ENCODE results near the gene CLEC4G. TPM values are rescaled to one million over a fixed set of nuclear protein-coding genes. Genes with fewer than 3 reads are reported as not detected.

The CLEC4G gene
- total RNA-seq, 4 donors from 2014 or later, result 0.49 to 3.9 TPM; not detected in 2

GRCh38 chr19:7730286-7731217 is 1.4 kb downstream of the CLEC4G start:
- H3K4me3 ChIP-seq, result no peak overlapping the region
- peaks cover 15% of the 10 kb centered on the region for H3K4me1 ChIP-seq
- WGBS, result no CpG with 5 or more reads among the region's 78 CpGs
- DNase-seq (ENCODE audit: low spot score in 2 of 2), result no peak
- H3K36me3 ChIP-seq, result no peaks in the 10 kb centered on the region
- no peak overlapping the region for H3K27ac ChIP-seq
- H3K27me3 ChIP-seq, result peaks cover 66% of the 10 kb centered on the region
- H3K9me3 ChIP-seq, result no peaks in the 10 kb centered on the region
- TF ChIP-seq POLR2AphosphoS5 (IDR thresholded peaks at IDR 0.05) (no peak), CTCF (IDR thresholded peaks at IDR 0.05) (no peak), EP300 (IDR thresholded peaks at IDR 0.05) (no peak), POLR2A (IDR thresholded peaks at IDR 0.05) (no peak)

- peaks cover 15% of the 10 kb centered on the region for H3K4me1 ChIP-seq
- no peaks in the 10 kb centered on the region for H3K9me3 ChIP-seq
- H3K27ac ChIP-seq, result no peak overlapping the region
- H3K4me3 ChIP-seq, result no peak overlapping the region
- no peaks in the 10 kb centered on the region for H3K36me3 ChIP-seq
- no peak for TF ChIP-seq POLR2A (IDR thresholded peaks at IDR 0.05)
- no peak for TF ChIP-seq CTCF (IDR thresholded peaks at IDR 0.05)
- TF ChIP-seq POLR2AphosphoS5 (IDR thresholded peaks at IDR 0.05), result no peak
- no peak for TF ChIP-seq EP300 (IDR thresholded peaks at IDR 0.05)
- 18% methylated on average over 4 of the region's 34 CpGs for WGBS
- H3K27me3 ChIP-seq, result peaks cover 65% of the 10 kb centered on the region
- no peak for DNase-seq (ENCODE audit: low spot score in 2 of 2)
Measured at GRCh38 chr19:7729831-7730285, 2.1 kb downstream of the CLEC4G start.

- 9% methylated on average over 13 of the region's 16 CpGs for WGBS
- Histone ChIP-seq H3K27me3 (peaks cover 61% of the 10 kb centered on the region), H3K4me3 (no peak overlapping the region), H3K36me3 (no peaks in the 10 kb centered on the region), H3K4me1 (peaks cover 15% of the 10 kb centered on the region), H3K9me3 (no peaks in the 10 kb centered on the region), H3K27ac (no peak overlapping the region)
- no peak for DNase-seq (ENCODE audit: low spot score in 2 of 2)
- TF ChIP-seq POLR2A (IDR thresholded peaks at IDR 0.05) (no peak), POLR2AphosphoS5 (IDR thresholded peaks at IDR 0.05) (no peak), CTCF (IDR thresholded peaks at IDR 0.05) (no peak), EP300 (IDR thresholded peaks at IDR 0.05) (no peak)
Measured at GRCh38 chr19:7729211-7729610, 2.7 kb downstream of the CLEC4G start.

- Histone ChIP-seq H3K9me3 (no peaks in the 10 kb centered on the region), H3K27ac (no peak overlapping the region), H3K4me3 (no peak overlapping the region), H3K36me3 (no peaks in the 10 kb centered on the region), H3K27me3 (peaks cover 51% of the 10 kb centered on the region), H3K4me1 (peaks cover 15% of the 10 kb centered on the region)
- TF ChIP-seq POLR2AphosphoS5 (IDR thresholded peaks at IDR 0.05) (no peak), CTCF (IDR thresholded peaks at IDR 0.05) (no peak), POLR2A (IDR thresholded peaks at IDR 0.05) (no peak), EP300 (IDR thresholded peaks at IDR 0.05) (no peak)
- WGBS, result 71% methylated on average over 2 of the region's 2 CpGs
- no peak for DNase-seq (ENCODE audit: low spot score in 2 of 2)
Measured at GRCh38 chr19:7725791-7726190, 6.1 kb downstream of the CLEC4G start.

GRCh38 chr19:7722231-7722651 is 9.7 kb downstream of the CLEC4G start:
- 59% methylated on average over 3 of the region's 5 CpGs for WGBS
- Histone ChIP-seq H3K4me1 (no peaks in the 10 kb centered on the region), H3K36me3 (no peaks in the 10 kb centered on the region), H3K27me3 (peaks cover 16% of the 10 kb centered on the region), H3K4me3 (no peak overlapping the region), H3K27ac (no peak overlapping the region), H3K9me3 (no peaks in the 10 kb centered on the region)
- no peak for DNase-seq (ENCODE audit: low spot score in 2 of 2)
- TF ChIP-seq POLR2A (IDR thresholded peaks at IDR 0.05) (no peak), POLR2AphosphoS5 (IDR thresholded peaks at IDR 0.05) (no peak), EP300 (IDR thresholded peaks at IDR 0.05) (no peak), CTCF (IDR thresholded peaks at IDR 0.05) (no peak)
